Ishikawa (cell line): ENCODE data around the gene CACNA2D3.

Experiments
- CEBPB ChIP-seq: IDR thresholded peaks from 2 replicates; pipeline ENCODE4 v1.6.1; 2012
- CREB1 ChIP-seq: IDR thresholded peaks from 2 replicates; pipeline ENCODE4 v1.6.1; 2012; ENCODE audit warnings: low read depth
- EGR1 ChIP-seq: IDR thresholded peaks from 2 replicates; pipeline ENCODE4 v1.6.1; 2012
- EP300 ChIP-seq: IDR thresholded peaks from 2 replicates; pipeline ENCODE4 v1.6.1; 2012; ENCODE audit warnings: borderline replicate concordance
- FOXM1 ChIP-seq: IDR thresholded peaks from 2 replicates; pipeline ENCODE4 v1.6.1; 2012; ENCODE audit warnings: low read depth, borderline replicate concordance
- MAX ChIP-seq: IDR thresholded peaks from 2 replicates; pipeline ENCODE4 v1.6.1; 2012
- NFIC ChIP-seq: IDR thresholded peaks from 2 replicates; pipeline ENCODE4 v1.6.1; 2012
- RAD21 ChIP-seq: IDR thresholded peaks from 2 replicates; pipeline ENCODE4 v1.6.1; 2012; ENCODE audit warnings: low read depth
- REST ChIP-seq: IDR thresholded peaks from 2 replicates; pipeline ENCODE4 v1.6.1; 2012; ENCODE audit warnings: low read depth, mild to moderate bottlenecking
- TAF1 ChIP-seq: IDR thresholded peaks from 2 replicates; pipeline ENCODE4 v1.6.1; 2012; ENCODE audit warnings: low read depth, mild to moderate bottlenecking
- TCF12 ChIP-seq: IDR thresholded peaks from 2 replicates; pipeline ENCODE4 v1.6.1; 2012; ENCODE audit warnings: low read depth
- TEAD4 ChIP-seq: IDR thresholded peaks from 2 replicates; pipeline ENCODE4 v1.6.1; 2012
- YY1 ChIP-seq: IDR thresholded peaks from 2 replicates; pipeline ENCODE4 v1.6.1; 2012; ENCODE audit warnings: low read depth
- ZBTB7A ChIP-seq: IDR thresholded peaks from 2 replicates; pipeline ENCODE4 v1.6.1; 2012; ENCODE audit warnings: low read depth
- TF ChIP-seq, protein P1 (sequence below): IDR thresholded peaks from 2 replicates; pipeline ENCODE4 v1.6.1; 2012

CACNA2D3 gene

DNA sequence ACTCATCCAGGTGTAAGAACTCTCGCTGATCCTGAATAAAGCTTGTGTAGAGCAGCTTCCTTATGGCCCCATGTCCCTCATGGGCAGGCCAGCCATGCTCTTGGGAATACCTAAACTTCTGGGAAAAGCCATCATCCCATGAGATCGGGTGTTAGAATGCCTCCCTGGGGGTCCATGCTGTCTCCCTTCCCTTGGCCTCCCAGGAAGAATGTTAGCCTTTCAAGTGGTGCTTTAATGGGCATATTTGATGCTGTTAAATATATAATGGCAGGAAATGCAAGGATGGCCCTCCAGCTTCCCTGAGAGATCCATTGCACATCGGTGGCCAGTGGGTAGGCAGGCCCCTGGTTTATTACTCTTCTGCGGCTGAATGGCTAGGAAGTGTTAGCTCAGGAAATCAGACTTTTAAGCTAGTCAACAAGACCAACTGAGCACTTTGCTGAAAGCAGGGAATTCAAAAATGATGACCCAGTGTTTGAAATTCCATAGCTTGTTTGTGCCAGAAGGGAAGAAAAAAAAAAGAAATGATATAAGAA is 866.0 kb downstream of the CACNA2D3 start:
- TF ChIP-seq CEBPB (no peak), RAD21 (no peak), TCF12 (no peak), FOXM1 (no peak), TEAD4 (no peak), ZBTB7A (no peak), TAF1 (no peak), YY1 (no peak), MAX (no peak), NFIC (no peak), EGR1 (no peak), REST (no peak), EP300 (no peak), CREB1 (no peak)
- TF ChIP-seq, protein P1, sequence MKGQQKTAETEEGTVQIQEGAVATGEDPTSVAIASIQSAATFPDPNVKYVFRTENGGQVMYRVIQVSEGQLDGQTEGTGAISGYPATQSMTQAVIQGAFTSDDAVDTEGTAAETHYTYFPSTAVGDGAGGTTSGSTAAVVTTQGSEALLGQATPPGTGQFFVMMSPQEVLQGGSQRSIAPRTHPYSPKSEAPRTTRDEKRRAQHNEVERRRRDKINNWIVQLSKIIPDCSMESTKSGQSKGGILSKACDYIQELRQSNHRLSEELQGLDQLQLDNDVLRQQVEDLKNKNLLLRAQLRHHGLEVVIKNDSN, result no peak

GRCh38 chr3:54988838-54989630 is 866.7 kb downstream of the CACNA2D3 start:
- TF ChIP-seq TAF1, result no peak
- TF ChIP-seq YY1, result no peak
- no peak for TF ChIP-seq NFIC
- no peak for TF ChIP-seq FOXM1
- TF ChIP-seq REST, result no peak
- no peak for TF ChIP-seq EP300
- TF ChIP-seq CREB1, result no peak
- TF ChIP-seq CEBPB, result no peak
- TF ChIP-seq TCF12, result no peak
- TF ChIP-seq, protein P1, result no peak
- no peak for TF ChIP-seq RAD21
- TF ChIP-seq EGR1, result no peak
- TF ChIP-seq MAX, result no peak
- no peak for TF ChIP-seq TEAD4
- TF ChIP-seq ZBTB7A, result no peak

DNA sequence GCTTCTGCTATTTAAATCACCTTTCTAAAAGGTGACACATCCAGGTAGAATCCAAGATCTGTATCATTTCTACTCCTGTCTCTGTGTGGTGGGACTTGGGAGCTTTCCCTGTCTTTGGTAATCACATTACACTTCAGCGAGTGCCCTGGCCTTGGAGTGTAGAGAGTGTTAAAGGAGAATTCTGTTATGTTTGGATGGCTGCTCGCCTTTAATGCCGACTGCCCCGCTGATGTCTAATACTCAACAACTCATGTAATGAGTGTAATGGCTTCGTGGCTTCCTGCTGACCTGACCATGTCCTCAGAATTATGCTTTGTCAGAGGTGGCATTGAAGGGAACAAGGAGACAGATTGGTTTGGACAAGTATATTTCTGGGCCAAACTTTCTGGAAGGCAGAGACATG is 871.8 kb downstream of the CACNA2D3 start:
- TF ChIP-seq NFIC (no peak), TAF1 (no peak), EGR1 (no peak)

DNA sequence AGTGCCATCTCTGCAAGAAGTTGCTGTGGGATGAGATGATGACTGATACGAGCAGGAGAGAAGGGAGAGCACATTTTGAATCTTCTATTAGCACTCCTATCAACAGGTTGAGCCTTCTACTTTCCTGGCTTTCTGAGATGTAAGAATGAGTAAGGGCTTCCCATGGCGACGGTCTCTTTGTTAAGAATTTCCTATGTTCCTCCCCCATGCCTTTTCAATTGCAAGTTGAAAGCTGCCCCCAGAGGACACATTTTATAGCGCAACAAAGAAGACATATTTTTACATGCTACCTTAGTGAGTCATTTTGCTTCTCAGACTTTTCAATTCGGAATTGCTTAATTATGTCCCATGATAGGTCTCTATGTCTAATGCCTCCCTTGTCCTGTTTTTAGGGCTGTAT is 876.8 kb downstream of the CACNA2D3 start:
- TF ChIP-seq MAX, result no peak
- TF ChIP-seq RAD21, result no peak
- no peak for TF ChIP-seq TCF12
- no peak for TF ChIP-seq CREB1
- no peak for TF ChIP-seq YY1

DNA sequence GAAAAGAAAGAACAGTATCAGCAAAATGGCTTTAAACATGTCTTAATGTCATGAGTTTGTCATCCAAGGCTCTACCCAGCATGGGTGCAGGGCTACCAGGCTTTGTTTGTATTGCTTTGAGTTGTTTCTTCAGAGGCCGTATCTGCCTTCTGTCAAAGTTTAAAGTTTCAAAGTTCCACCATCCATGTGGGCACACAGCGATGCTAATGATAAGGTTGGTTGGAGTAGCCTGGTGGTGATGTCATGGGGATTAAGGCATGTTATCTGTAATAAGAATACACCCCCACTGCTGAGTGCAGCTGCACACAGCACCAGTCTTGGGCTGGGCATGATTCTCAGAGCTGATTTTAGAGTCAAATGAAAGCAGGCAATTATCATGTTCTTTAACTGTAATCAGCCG is 877.5 kb downstream of the CACNA2D3 start:
- TF ChIP-seq FOXM1 (no peak), RAD21 (no peak), EP300 (no peak), CREB1 (no peak), TAF1 (no peak), ZBTB7A (no peak), TCF12 (no peak), YY1 (no peak), REST (no peak), MAX (no peak), CEBPB (no peak), TEAD4 (no peak), NFIC (no peak), EGR1 (no peak)
- TF ChIP-seq, protein P1, result no peak
